PC-3 (cell line): ENCODE measurements around the gene PRR5. TPM values are rescaled to one million over a fixed set of nuclear protein-coding genes. Genes with fewer than 3 reads are reported as not detected.

ENCODE experiments used
- ATAC-seq: fragments of 200-7000 bp; cut with Tn5 transposase; 2 replicates; pipeline ENCODE4 v1.9.1; 2020; ENCODE audit warnings: mild to moderate bottlenecking, moderate library complexity
- BruUV-seq: library from RNA; stranded (reverse); fragments of 400-500 nt; replicated peaks from 2 replicates; lab custom pipeline; 2021; lab: Mats Ljungman, UMichigan
- CTCF ChIA-PET: fragments of 300-600 bp; sonication (Branson Sonifier 250); formaldehyde crosslinking; loops from one replicate; lab custom pipeline; 2022; ENCODE audit warnings: antibody characterized with exemption; lab: Charles Lee
- POLR2A ChIA-PET: fragments of 300-600 bp; sonication (Branson Sonifier 250); formaldehyde crosslinking; loops from one replicate; lab custom pipeline; 2022; ENCODE audit warnings: antibody characterized with exemption; ENCODE audit not compliant: unreplicated experiment; lab: Charles Lee
- DNase-seq: peaks from one replicate; pipeline ENCODE4 v3.0.0-alpha.2; 2015
- H2AFZ ChIP-seq: fragments of 300-600 bp; sonication (generic); 2 replicates; pipeline ENCODE4 v1.6.0; 2016; ENCODE audit warnings: antibody characterized with exemption, low read length
- H3F3A ChIP-seq: fragments of 300-600 bp; sonication (generic); one replicate; pipeline ENCODE4 v1.6.0; 2017; ENCODE audit warnings: antibody characterized with exemption, low read length, control low read depth, mild to moderate bottlenecking; ENCODE audit not compliant: unreplicated experiment
- H3K27ac ChIP-seq: fragments of 300-600 bp; sonication (generic); 2 replicates; pipeline ENCODE4 v1.5.1; 2016; ENCODE audit warnings: mild to moderate bottlenecking, low read length
- H3K27me3 ChIP-seq: fragments of 300-600 bp; sonication (generic); 2 replicates; pipeline ENCODE4 v1.6.1; 2016; ENCODE audit warnings: low read length, mixed read lengths
- H3K36me3 ChIP-seq: fragments of 300-600 bp; sonication (generic); 2 replicates; pipeline ENCODE4 v1.6.1; 2016; ENCODE audit warnings: low read depth, mixed run types, low read length, mixed read lengths
- H3K4me1 ChIP-seq: fragments of 300-600 bp; sonication (generic); 2 replicates; pipeline ENCODE4 v1.5.1; 2016; ENCODE audit warnings: low read length; ENCODE audit not compliant: insufficient read depth
- H3K4me2 ChIP-seq: fragments of 300-600 bp; sonication (generic); 2 replicates; pipeline ENCODE4 v1.6.0; 2016; ENCODE audit warnings: low read length
- H3K4me3 ChIP-seq: fragments of 300-600 bp; sonication (generic); 2 replicates; pipeline ENCODE4 v1.5.1; 2016; ENCODE audit warnings: mild to moderate bottlenecking, low read length, mixed read lengths
- H3K79me2 ChIP-seq: fragments of 300-600 bp; sonication (generic); 2 replicates; pipeline ENCODE4 v1.6.1; 2017; ENCODE audit warnings: low read length, mixed read lengths
- H3K9ac ChIP-seq: fragments of 300-600 bp; sonication (generic); 2 replicates; pipeline ENCODE4 v1.6.0; 2016; ENCODE audit warnings: mild to moderate bottlenecking, low read length
- H3K9me2 ChIP-seq: fragments of 300-600 bp; sonication (generic); replicated peaks from 2 replicates; pipeline ENCODE4 v1.6.1; 2016; ENCODE audit warnings: mixed run types, low read length, mixed read lengths
- H3K9me3 ChIP-seq: fragments of 300-600 bp; sonication (generic); 2 replicates; pipeline ENCODE4 v1.6.1; 2016; ENCODE audit warnings: low read length, mixed read lengths
- H4K20me1 ChIP-seq: fragments of 300-600 bp; sonication (generic); 2 replicates; pipeline ENCODE4 v1.6.1; 2016; ENCODE audit warnings: low read length, mixed read lengths
- CTCF ChIP-seq: fragments of 300-600 bp; sonication (generic); conservative IDR thresholded peaks from 2 replicates; pipeline ENCODE4 v1.5.1; 2017; ENCODE audit warnings: antibody characterized with exemption, low read depth, mild to moderate bottlenecking, low read length
- EZH2 ChIP-seq: fragments of 300-600 bp; sonication (generic); IDR thresholded peaks from one replicate; pipeline ENCODE4 v1.6.1; 2017; ENCODE audit warnings: antibody characterized with exemption, mild to moderate bottlenecking, low read length; ENCODE audit not compliant: unreplicated experiment
- EZH2phosphoT487 ChIP-seq: fragments of 300-600 bp; sonication (generic); IDR thresholded peaks from 2 replicates; pipeline ENCODE4 v1.6.1; 2018; ENCODE audit warnings: mild to moderate bottlenecking, antibody characterized with exemption, low read length, borderline replicate concordance
- intact Hi-C: fragments of 100-400 bp; cut with micrococcal nuclease; formaldehyde crosslinking; loops from 2 replicates; pipeline ENCODE4 v1.9.0; 2023
- total RNA-seq: library from RNA; depleted of rRNA; stranded (reverse); fragments of >200 nt; gene quantifications from 2 replicates; pipeline ENCODE4 v1.2.3, GENCODE V29; 2014

Gene PRR5
- total RNA-seq, 1 experiment from 2014 or later, result 14.5 TPM

- Histone ChIP-seq H3K9me2 (no peaks in the 10 kb centered on the region), H3F3A (no peaks in the 10 kb centered on the region), H3K4me3 (no peak overlapping the region), H3K36me3 (no peaks in the 10 kb centered on the region), H4K20me1 (no peaks in the 10 kb centered on the region), H3K27ac (no peak overlapping the region), H2AFZ (no peak overlapping the region), H3K4me1 (no peaks in the 10 kb centered on the region), H3K79me2 (no peaks in the 10 kb centered on the region), H3K27me3 (no peaks in the 10 kb centered on the region), H3K4me2 (no peak overlapping the region), H3K9me3 (no peaks in the 10 kb centered on the region), H3K9ac (no peak overlapping the region)
- BruUV-seq, result no TSS peak
- intact Hi-C loops, result no loop called here
- ChIA-PET POLR2A (no interaction called here), CTCF (no interaction called here)
- ATAC-seq, result no peak
- TF ChIP-seq CTCF (no peak), EZH2phosphoT487 (no peak), EZH2 (no peak)
- DNase-seq, result no peak
Measured at GRCh38 chr22:44724416-44724815, 22.4 kb downstream of the PRR5 start.

GRCh38 chr22:44724859-44725258 lies 22.9 kb downstream of the PRR5 start:
- TF ChIP-seq EZH2 (no peak), CTCF (no peak), EZH2phosphoT487 (no peak)
- no peaks in the 10 kb centered on the region for H3F3A ChIP-seq
- no peak overlapping the region for H3K9ac ChIP-seq
- H3K9me2 ChIP-seq, result no peaks in the 10 kb centered on the region
- ChIA-PET CTCF (no interaction called here), POLR2A (no interaction called here)
- intact Hi-C loops, result no loop called here
- ATAC-seq (no peak), DNase-seq (no peak)
- H3K4me2 ChIP-seq, result no peak overlapping the region
- no peak overlapping the region for H3K27ac ChIP-seq
- no peaks in the 10 kb centered on the region for H3K27me3 ChIP-seq
- no peak overlapping the region for H2AFZ ChIP-seq
- no peaks in the 10 kb centered on the region for H4K20me1 ChIP-seq
- no peaks in the 10 kb centered on the region for H3K79me2 ChIP-seq
- no TSS peak for BruUV-seq
- no peaks in the 10 kb centered on the region for H3K9me3 ChIP-seq
- no peaks in the 10 kb centered on the region for H3K36me3 ChIP-seq
- no peaks in the 10 kb centered on the region for H3K4me1 ChIP-seq
- H3K4me3 ChIP-seq, result no peak overlapping the region

GRCh38 chr22:44726439-44726838 lies 24.4 kb downstream of the PRR5 start:
- ChIA-PET POLR2A (no interaction called here), CTCF (no interaction called here)
- no peaks in the 10 kb centered on the region for H4K20me1 ChIP-seq
- no peaks in the 10 kb centered on the region for H3K79me2 ChIP-seq
- intact Hi-C loops, result no loop called here
- H2AFZ ChIP-seq, result no peak overlapping the region
- TF ChIP-seq EZH2phosphoT487 (no peak), CTCF (no peak), EZH2 (no peak)
- DNase-seq (no peak), ATAC-seq (no peak)
- no peaks in the 10 kb centered on the region for H3K27me3 ChIP-seq
- no peaks in the 10 kb centered on the region for H3K4me1 ChIP-seq
- BruUV-seq, result no TSS peak
- no peaks in the 10 kb centered on the region for H3K9me2 ChIP-seq
- no peaks in the 10 kb centered on the region for H3F3A ChIP-seq
- H3K36me3 ChIP-seq, result no peaks in the 10 kb centered on the region
- H3K4me2 ChIP-seq, result no peak overlapping the region
- no peaks in the 10 kb centered on the region for H3K9me3 ChIP-seq
- no peak overlapping the region for H3K4me3 ChIP-seq
- no peak overlapping the region for H3K27ac ChIP-seq
- no peak overlapping the region for H3K9ac ChIP-seq
